SK-N-SH treated with all-trans-retinoic acid at 6 μM for 48 hours (cell line): Measurements from ENCODE around the gene HCFC1R1.

Experiments
- ATAC-seq: fragments of 200-7000 bp; cut with Tn5 transposase; 3 replicates; pipeline ENCODE4 v1.9.1; 2020; ENCODE audit warnings: mild to moderate bottlenecking, moderate library complexity
- ARNTL ChIP-seq: fragments of 450-650 bp; formaldehyde crosslinking; IDR thresholded peaks from 2 replicates; pipeline ENCODE4 v1.5.0; 2020; ENCODE audit warnings: low read depth, mild to moderate bottlenecking, moderate library complexity, borderline replicate concordance
- CREB5 ChIP-seq: fragments of 250-450 bp; sonication (Bioruptor Pico); IDR thresholded peaks from 2 replicates; pipeline ENCODE4 v1.5.1; 2020; ENCODE audit warnings: low read depth, mild to moderate bottlenecking, moderate library complexity
- CSDC2 ChIP-seq: fragments of 250-450 bp; sonication (Bioruptor Pico); IDR thresholded peaks from 2 replicates; pipeline ENCODE4 v1.5.0; 2020; ENCODE audit warnings: mild to moderate bottlenecking, moderate library complexity
- CSRNP3 ChIP-seq: fragments of 250-450 bp; sonication (Bioruptor Pico); IDR thresholded peaks from 2 replicates; pipeline ENCODE4 v1.5.1; 2021; ENCODE audit warnings: mild to moderate bottlenecking, moderate library complexity
- GLIS3 ChIP-seq: fragments of 250-450 bp; sonication (Bioruptor Pico); IDR thresholded peaks from 2 replicates; pipeline ENCODE4 v1.5.0; 2020; ENCODE audit warnings: mild to moderate bottlenecking, moderate library complexity
- ISL1 ChIP-seq: fragments of 250-450 bp; sonication (Bioruptor Pico); IDR thresholded peaks from 2 replicates; pipeline ENCODE4 v2.1.2; 2022; ENCODE audit warnings: mild to moderate bottlenecking, moderate library complexity
- PATZ1 ChIP-seq: fragments of 250-450 bp; sonication (Bioruptor Pico); IDR thresholded peaks from 2 replicates; pipeline ENCODE4 v1.8.0; 2020; ENCODE audit warnings: mild to moderate bottlenecking, moderate library complexity, borderline replicate concordance
- POU6F1 ChIP-seq: fragments of 250-450 bp; sonication (Bioruptor Pico); IDR thresholded peaks from 2 replicates; pipeline ENCODE4 v1.8.0; 2021; ENCODE audit warnings: low read depth, mild to moderate bottlenecking, moderate library complexity, borderline replicate concordance
- PPARA ChIP-seq: fragments of 250-450 bp; sonication (Bioruptor Pico); IDR thresholded peaks from 2 replicates; pipeline ENCODE4 v1.5.0; 2020; ENCODE audit warnings: mild to moderate bottlenecking, borderline replicate concordance
- RARB ChIP-seq: fragments of 250-450 bp; sonication (Bioruptor Pico); IDR thresholded peaks from 2 replicates; pipeline ENCODE4 v1.8.0; 2021; ENCODE audit warnings: mild to moderate bottlenecking, moderate library complexity
- SNAI2 ChIP-seq: fragments of 250-450 bp; sonication (Bioruptor Pico); IDR thresholded peaks from 2 replicates; pipeline ENCODE4 v1.5.0; 2020; ENCODE audit warnings: mild to moderate bottlenecking, moderate library complexity
- TCF4 ChIP-seq: fragments of 250-450 bp; sonication (Bioruptor Pico); IDR thresholded peaks from 2 replicates; pipeline ENCODE4 v1.8.0; 2021; ENCODE audit warnings: mild to moderate bottlenecking, moderate library complexity, borderline replicate concordance
- TOX ChIP-seq: fragments of 250-450 bp; sonication (Bioruptor Pico); IDR thresholded peaks from 2 replicates; pipeline ENCODE4 v1.8.0; 2021; ENCODE audit warnings: mild to moderate bottlenecking, moderate library complexity, borderline replicate concordance
- TSHZ2 ChIP-seq: fragments of 250-450 bp; sonication (Bioruptor Pico); IDR thresholded peaks from 2 replicates; pipeline ENCODE4 v1.5.0; 2020; ENCODE audit warnings: mild to moderate bottlenecking, moderate library complexity
- ZC3H10 ChIP-seq: fragments of 250-450 bp; sonication (Bioruptor Pico); IDR thresholded peaks from 2 replicates; pipeline ENCODE4 v1.5.1; 2021; ENCODE audit warnings: mild to moderate bottlenecking, moderate library complexity
- ZFP3 ChIP-seq: fragments of 250-450 bp; sonication (Bioruptor Pico); IDR thresholded peaks from 2 replicates; pipeline ENCODE4 v1.5.0; 2020; ENCODE audit warnings: mild to moderate bottlenecking, moderate library complexity
- ZFP30 ChIP-seq: fragments of 450-650 bp; formaldehyde crosslinking; IDR thresholded peaks from 2 replicates; pipeline ENCODE4 v1.5.0; 2022; ENCODE audit warnings: mild to moderate bottlenecking, moderate library complexity
- ZNF565 ChIP-seq: fragments of 450-650 bp; formaldehyde crosslinking; conservative IDR thresholded peaks from 2 replicates; pipeline ENCODE4 v1.5.0; 2020; ENCODE audit warnings: low read depth, mild to moderate bottlenecking, moderate library complexity
- ZNF70 ChIP-seq: fragments of 450-650 bp; formaldehyde crosslinking; IDR thresholded peaks from 2 replicates; pipeline ENCODE4 v1.5.0; 2020; ENCODE audit warnings: mild to moderate bottlenecking, moderate library complexity

Gene HCFC1R1

GRCh38 chr16:2990891-2991290 lies 32.9 kb downstream of the HCFC1R1 start:
- TF ChIP-seq SNAI2 (CRISPR knock-in tag) (no peak), PPARA (CRISPR knock-in tag) (no peak), ZFP30 (CRISPR knock-in tag) (no peak), TOX (CRISPR knock-in tag) (no peak), ZNF565 (no peak), TCF4 (no peak), ISL1 (CRISPR knock-in tag) (no peak), TSHZ2 (CRISPR knock-in tag) (no peak), CREB5 (no peak), ZNF70 (CRISPR knock-in tag) (no peak), ZC3H10 (CRISPR knock-in tag) (no peak)
- ATAC-seq = no peak

GRCh38 chr16:2988590-2989099 lies 35.1 kb downstream of the HCFC1R1 start:
- TF ChIP-seq ZFP3 = no peak
- no peak for TF ChIP-seq POU6F1 (CRISPR knock-in tag)
- TF ChIP-seq RARB (CRISPR knock-in tag) = no peak
- no peak for TF ChIP-seq TOX (CRISPR knock-in tag)
- TF ChIP-seq TSHZ2 (CRISPR knock-in tag) = no peak
- TF ChIP-seq CREB5 = no peak
- TF ChIP-seq GLIS3 (CRISPR knock-in tag) = no peak
- no peak for TF ChIP-seq CSRNP3
- TF ChIP-seq SNAI2 (CRISPR knock-in tag) = no peak
- TF ChIP-seq PATZ1 (CRISPR knock-in tag) = no peak
- TF ChIP-seq ARNTL (CRISPR knock-in tag) = no peak
- no peak for TF ChIP-seq ZFP30 (CRISPR knock-in tag)
- TF ChIP-seq CSDC2 (CRISPR knock-in tag) = no peak
- no peak for TF ChIP-seq TCF4
- TF ChIP-seq PPARA (CRISPR knock-in tag) = no peak
- ATAC-seq = no peak
